HG02763 (cell line): ENCODE results near the gene PACRG.

Experiments used
- ATAC-seq: cut with Tn5 transposase; IDR thresholded peaks from one replicate; pipeline ENCODE4 v1.9.1; 2021; ENCODE audit warnings: mild to moderate bottlenecking, moderate library complexity; ENCODE audit not compliant: unreplicated experiment

Gene PACRG

GRCh38 chr6:163228041-163228440, 500.3 kb downstream of the PACRG start:
- ATAC-seq: no peak

GRCh38 chr6:163229050-163229449, 501.3 kb downstream of the PACRG start:
- ATAC-seq: no peak

GRCh38 chr6:163230901-163231300, 503.1 kb downstream of the PACRG start:
- no peak for ATAC-seq

GRCh38 chr6:163231356-163232014, 503.7 kb downstream of the PACRG start:
- no peak for ATAC-seq

- no peak for ATAC-seq
These were observed 504.3 kb downstream of the PACRG start for GRCh38 chr6:163232015-163232523.

- ATAC-seq: no peak
These were observed 504.9 kb downstream of the PACRG start for GRCh38 chr6:163232649-163233048.

GRCh38 chr6:163237110-163237509, 509.3 kb downstream of the PACRG start:
- no peak for ATAC-seq

GRCh38 chr6:163239572-163240340, 512.0 kb downstream of the PACRG start:
- no peak for ATAC-seq

- no peak for ATAC-seq
These were observed 512.8 kb downstream of the PACRG start for GRCh38 chr6:163240556-163240955.

- ATAC-seq: no peak
These were observed 513.9 kb downstream of the PACRG start for GRCh38 chr6:163241683-163242082.

- no peak for ATAC-seq
These were observed 515.3 kb downstream of the PACRG start for GRCh38 chr6:163243083-163243482.

GRCh38 chr6:163243692-163244589, 516.2 kb downstream of the PACRG start:
- ATAC-seq: no peak

- ATAC-seq: no peak
These were observed 520.3 kb downstream of the PACRG start for GRCh38 chr6:163248051-163248450.

- no peak for ATAC-seq
These were observed 521.9 kb downstream of the PACRG start for GRCh38 chr6:163249651-163250101.

- no peak for ATAC-seq
These were observed 522.3 kb downstream of the PACRG start for GRCh38 chr6:163250116-163250515.

GRCh38 chr6:163252061-163252591, 524.4 kb downstream of the PACRG start:
- no peak for ATAC-seq

GRCh38 chr6:163253556-163254213, 525.9 kb downstream of the PACRG start:
- ATAC-seq: no peak

- ATAC-seq: no peak
These were observed 526.6 kb downstream of the PACRG start for GRCh38 chr6:163254341-163254835.

GRCh38 chr6:163255265-163255664, 527.5 kb downstream of the PACRG start:
- no peak for ATAC-seq

- ATAC-seq: no peak
These were observed 531.9 kb downstream of the PACRG start for GRCh38 chr6:163259689-163260088.
